Nephron (organoid): ENCODE measurements around the gene CEMIP.

Source experiments
- H3K27ac Mint-ChIP-seq, 3 experiments: 2 replicates each; pipeline ENCODE4 v1.8.0; 2020; ENCODE audit warnings: mixed read lengths in 3 of 3, mild to moderate bottlenecking in 2 of 3, moderate library complexity in 1 of 3
- H3K27me3 Mint-ChIP-seq: 2 replicates; pipeline ENCODE4 v1.8.0; 2021; ENCODE audit warnings: low read depth, mild to moderate bottlenecking, moderate library complexity, mixed read lengths
- H3K36me3 Mint-ChIP-seq: 2 replicates; pipeline ENCODE4 v1.8.0; 2020; ENCODE audit warnings: low read depth, mixed read lengths
- H3K4me1 Mint-ChIP-seq: 2 replicates; pipeline ENCODE4 v1.8.0; 2020; ENCODE audit warnings: mixed read lengths
- H3K4me3 Mint-ChIP-seq, 3 experiments: 2 replicates each; pipeline ENCODE4 v1.8.0; 2020; ENCODE audit warnings: mild to moderate bottlenecking in 3 of 3, mixed read lengths in 3 of 3, moderate library complexity in 2 of 3
- H3K9me3 Mint-ChIP-seq: 2 replicates; pipeline ENCODE4 v1.8.0; 2020; ENCODE audit warnings: mixed read lengths
- CTCF ChIP-seq, 3 experiments: fragments of 200-600 bp; sonication (generic); IDR thresholded peaks; one replicate each; pipeline ENCODE4 v1.5.0; 2021; ENCODE audit warnings: antibody characterized with exemption in 3 of 3; ENCODE audit not compliant: unreplicated experiment in 3 of 3

Gene CEMIP

GRCh38 chr15:80780416-80781221 lies 1.4 kb downstream of the CEMIP start:
- H3K4me3 Mint-ChIP-seq: peak overlapping the region; percentile 79 to 89 (median 84)
- H3K27ac Mint-ChIP-seq: no peak overlapping the region
- no peak for TF ChIP-seq CTCF (IDR thresholded peaks at IDR 0.05; ENCODE audit: unreplicated experiment in 3 of 3)
- peaks cover 80% of the 10 kb centered on the region for H3K27me3 Mint-ChIP-seq
- H3K9me3 Mint-ChIP-seq: no peaks in the 10 kb centered on the region
- peaks cover 33% of the 10 kb centered on the region for H3K4me1 Mint-ChIP-seq
- H3K36me3 Mint-ChIP-seq: no peaks in the 10 kb centered on the region

- Mint-ChIP-seq H3K4me1 (peaks cover 8% of the 10 kb centered on the region), H3K9me3 (no peaks in the 10 kb centered on the region), H3K27ac (no peak overlapping the region), H3K36me3 (no peaks in the 10 kb centered on the region), H3K27me3 (peaks cover 74% of the 10 kb centered on the region), H3K4me3 (no peak overlapping the region)
- TF ChIP-seq CTCF (IDR thresholded peaks at IDR 0.05; ENCODE audit: unreplicated experiment in 3 of 3): no peak
These were observed 4.1 kb downstream of the CEMIP start for GRCh38 chr15:80783260-80783659.

GRCh38 chr15:80785335-80785734 lies 6.2 kb downstream of the CEMIP start:
- Mint-ChIP-seq H3K9me3 (no peaks in the 10 kb centered on the region), H3K4me1 (no peaks in the 10 kb centered on the region), H3K27ac (no peak overlapping the region), H3K36me3 (no peaks in the 10 kb centered on the region), H3K4me3 (no peak overlapping the region), H3K27me3 (peaks cover 57% of the 10 kb centered on the region)
- no peak for TF ChIP-seq CTCF (IDR thresholded peaks at IDR 0.05; ENCODE audit: unreplicated experiment in 3 of 3)

GRCh38 chr15:80785811-80786354 lies 6.7 kb downstream of the CEMIP start:
- no peaks in the 10 kb centered on the region for H3K9me3 Mint-ChIP-seq
- H3K27ac Mint-ChIP-seq: no peak overlapping the region
- H3K27me3 Mint-ChIP-seq: peaks cover 52% of the 10 kb centered on the region
- H3K36me3 Mint-ChIP-seq: no peaks in the 10 kb centered on the region
- H3K4me1 Mint-ChIP-seq: no peaks in the 10 kb centered on the region
- no peak for TF ChIP-seq CTCF (IDR thresholded peaks at IDR 0.05; ENCODE audit: unreplicated experiment in 3 of 3)
- no peak overlapping the region for H3K4me3 Mint-ChIP-seq

GRCh38 chr15:80787316-80787715 lies 8.1 kb downstream of the CEMIP start:
- H3K4me1 Mint-ChIP-seq: no peaks in the 10 kb centered on the region
- no peaks in the 10 kb centered on the region for H3K36me3 Mint-ChIP-seq
- H3K9me3 Mint-ChIP-seq: no peaks in the 10 kb centered on the region
- no peak overlapping the region for H3K27ac Mint-ChIP-seq
- H3K27me3 Mint-ChIP-seq: peaks cover 38% of the 10 kb centered on the region
- H3K4me3 Mint-ChIP-seq: no peak overlapping the region
- no peak for TF ChIP-seq CTCF (IDR thresholded peaks at IDR 0.05; ENCODE audit: unreplicated experiment in 3 of 3)

- H3K27me3 Mint-ChIP-seq: peaks cover 25% of the 10 kb centered on the region
- no peak for TF ChIP-seq CTCF (IDR thresholded peaks at IDR 0.05; ENCODE audit: unreplicated experiment in 3 of 3)
- no peaks in the 10 kb centered on the region for H3K36me3 Mint-ChIP-seq
- H3K4me1 Mint-ChIP-seq: no peaks in the 10 kb centered on the region
- H3K4me3 Mint-ChIP-seq: no peak overlapping the region
- H3K27ac Mint-ChIP-seq: no peak overlapping the region
- H3K9me3 Mint-ChIP-seq: no peaks in the 10 kb centered on the region
These were observed 9.4 kb downstream of the CEMIP start for GRCh38 chr15:80788536-80788935.
